MM.1S (cell line): ENCODE measurements around the gene BMERB1.

Experiments used
- CTCF ChIP-seq: fragments of 300-600 bp; sonication (generic); IDR thresholded peaks from 2 replicates; pipeline ENCODE4 v1.5.1; 2016; ENCODE audit warnings: antibody characterized with exemption, low read length, mixed read lengths
- EZH2 ChIP-seq: fragments of 300-600 bp; sonication (generic); optimal IDR thresholded peaks from 2 replicates; pipeline ENCODE3; 2017; ENCODE audit warnings: low read depth, mild to moderate bottlenecking, antibody characterized with exemption, low read length, mixed read lengths
- EZH2phosphoT487 ChIP-seq: fragments of 300-600 bp; sonication (generic); IDR thresholded peaks from 2 replicates; pipeline ENCODE4 v1.6.1; 2018; ENCODE audit warnings: antibody characterized with exemption, low read length

- TF ChIP-seq CTCF (no peak), EZH2phosphoT487 (no peak), EZH2 (no peak)
Measured at GRCh38 chr16:15616012-15616411, 181.6 kb downstream of the BMERB1 start.
